HEK293T (cell line): ENCODE data around the gene MTA3.

Source experiments
- BHLHE40 ChIP-seq: fragments of 450-650 bp; IDR thresholded peaks from 2 replicates; pipeline ENCODE4 v1.6.1; 2016; ENCODE audit warnings: mild to moderate bottlenecking, moderate library complexity, borderline replicate concordance
- FOXA1 ChIP-seq: fragments of 450-650 bp; IDR thresholded peaks from 2 replicates; pipeline ENCODE4 v1.6.1; 2016; ENCODE audit warnings: mild to moderate bottlenecking

GRCh38 chr2:42757981-42758740 lies 189.7 kb downstream of the MTA3 start:
- TF ChIP-seq BHLHE40 (no peak), FOXA1 (no peak)
